ENCODE results near the gene YIF1A.
"Not testable (repeated sequence)": the region's sequence is repeated elsewhere in the genome, so short reads cannot be mapped to it uniquely, and the experiment has no call there.

The YIF1A gene

GRCh38 chr11:66277471-66278362 lies 11.2 kb downstream of the YIF1A start, which contains the start of gene CNIH2:
Gene CNIH2, plus strand, starts transcription at chr11:66278175. Its CDS starts 282 bp downstream, at chr11:66278457.
- no peak for TF ChIP-seq CTCF (conservative IDR thresholded peaks at IDR 0.05; ENCODE audit: control insufficient read depth, insufficient read depth, low read depth, low read length)
- no peak for DNase-seq (ENCODE audit: low read depth)
- H3K4me3 ChIP-seq (ENCODE audit: control insufficient read depth, low read depth, low read length), result no peak within 1 kb of the TSS

- H3K4me3 ChIP-seq (ENCODE audit: control insufficient read depth, low read depth, low read length); DNase-seq (ENCODE audit: low read depth): not testable (repeated sequence)
Observed at GRCh38 chr11:66277064-66277463, 11.9 kb downstream of the YIF1A start.

GRCh38 chr11:66276619-66277018 lies 12.3 kb downstream of the YIF1A start:
- H3K4me3 ChIP-seq (ENCODE audit: control insufficient read depth, low read depth, low read length); DNase-seq (ENCODE audit: low read depth): not testable (repeated sequence)

- no peak for TF ChIP-seq CTCF (conservative IDR thresholded peaks at IDR 0.05; ENCODE audit: control insufficient read depth, insufficient read depth, low read depth, low read length)
- no peak overlapping the region for H3K4me3 ChIP-seq (ENCODE audit: control insufficient read depth, low read depth, low read length)
- DNase-seq (ENCODE audit: low read depth), result no peak
Observed at GRCh38 chr11:66275984-66276612, 12.8 kb downstream of the YIF1A start.

- no peak for TF ChIP-seq CTCF (conservative IDR thresholded peaks at IDR 0.05; ENCODE audit: control insufficient read depth, insufficient read depth, low read depth, low read length)
- H3K4me3 ChIP-seq (ENCODE audit: control insufficient read depth, low read depth, low read length), result no peak overlapping the region
- DNase-seq (ENCODE audit: low read depth), result no peak
Observed at GRCh38 chr11:66275396-66275795, 13.5 kb downstream of the YIF1A start.

- H3K4me3 ChIP-seq (ENCODE audit: control insufficient read depth, low read depth, low read length), result no peak overlapping the region
- no peak for DNase-seq (ENCODE audit: low read depth)
- TF ChIP-seq CTCF (conservative IDR thresholded peaks at IDR 0.05; ENCODE audit: control insufficient read depth, insufficient read depth, low read depth, low read length), result no peak
Observed at GRCh38 chr11:66274219-66274618, 14.7 kb downstream of the YIF1A start.

- DNase-seq (ENCODE audit: low read depth), result no peak
- no peak overlapping the region for H3K4me3 ChIP-seq (ENCODE audit: control insufficient read depth, low read depth, low read length)
- no peak for TF ChIP-seq CTCF (conservative IDR thresholded peaks at IDR 0.05; ENCODE audit: control insufficient read depth, insufficient read depth, low read depth, low read length)
Observed at GRCh38 chr11:66272596-66272995, 16.3 kb downstream of the YIF1A start.
